ENCODE data around the gene FBXL4.

FBXL4 gene

DNA sequence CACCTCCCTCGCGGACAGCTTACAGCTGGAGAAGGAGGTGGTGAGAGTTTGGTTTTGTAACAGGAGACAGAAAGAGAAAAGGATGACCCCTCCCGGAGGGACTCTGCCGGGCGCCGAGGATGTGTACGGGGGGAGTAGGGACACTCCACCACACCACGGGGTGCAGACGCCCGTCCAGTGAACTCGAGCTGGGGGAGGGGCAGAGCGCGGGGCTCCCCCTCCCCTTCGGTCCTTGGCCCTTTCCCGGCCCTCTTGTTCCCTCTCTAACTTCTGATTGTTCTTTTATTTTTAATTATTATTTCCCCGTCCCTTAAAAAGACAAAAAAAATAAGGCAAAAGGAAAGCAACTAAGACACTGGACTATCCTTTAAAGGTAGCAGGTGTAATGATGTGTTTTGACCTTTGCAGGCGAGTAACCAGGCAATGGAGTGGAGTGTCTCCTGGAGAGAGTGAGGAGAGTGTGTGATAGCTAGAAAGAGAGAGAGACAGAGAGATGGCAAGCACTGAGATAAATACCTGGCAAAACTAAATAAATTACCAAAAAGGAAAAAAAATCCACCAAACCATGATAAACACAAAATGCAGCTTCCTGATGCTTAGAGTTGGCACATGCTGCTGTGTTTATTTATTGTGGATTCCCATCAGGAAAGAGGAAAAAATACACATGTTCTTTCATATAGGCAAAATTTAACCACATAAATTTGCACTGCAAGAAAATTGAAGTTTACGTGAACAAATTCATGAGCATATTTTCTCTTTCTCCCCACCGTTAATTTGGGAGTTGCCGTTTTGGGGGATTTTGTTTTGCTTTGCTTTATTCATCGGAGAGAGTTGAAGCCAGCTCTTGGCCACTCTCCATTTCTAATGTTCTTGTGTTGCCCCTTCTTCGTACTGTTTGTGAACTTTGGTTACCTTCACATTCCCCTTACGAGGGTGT is 111.5 kb downstream of the FBXL4 start:
- H3K4me2 ChIP-seq = peak overlapping the region in 3 of 11 experiments; percentile 93 to 94 (median 94); a peak in 3 of 22 replicates
- peaks cover 0 to 20% (median 7%) of the 10 kb centered on the region in 11 experiments; a peak in 13 of 22 replicates for H3K9me3 ChIP-seq (replicated peaks in 1 of 11)
- H4K20me1 ChIP-seq = peaks cover 0 to 93% (median 78%) of the 10 kb centered on the region in 11 experiments; a peak in 20 of 22 replicates
- peaks cover 99 to 100% (median 100%) of the 10 kb centered on the region in 11 experiments for H3K27me3 ChIP-seq
- H3K36me3 ChIP-seq = no peaks in the 10 kb centered on the region
- no peak for TF ChIP-seq Cebpa-rat (IDR thresholded peaks at IDR 0.05)
- H3K27ac ChIP-seq = no peak overlapping the region
- no peak overlapping the region for H3K9ac ChIP-seq
- H3K4me3 ChIP-seq = peak overlapping the region in 2 of 10 experiments; percentile 21 to 69; a peak in 1 of 20 replicates
- peaks cover 16 to 31% (median 25%) of the 10 kb centered on the region in 10 experiments for H3K4me1 ChIP-seq

DNA sequence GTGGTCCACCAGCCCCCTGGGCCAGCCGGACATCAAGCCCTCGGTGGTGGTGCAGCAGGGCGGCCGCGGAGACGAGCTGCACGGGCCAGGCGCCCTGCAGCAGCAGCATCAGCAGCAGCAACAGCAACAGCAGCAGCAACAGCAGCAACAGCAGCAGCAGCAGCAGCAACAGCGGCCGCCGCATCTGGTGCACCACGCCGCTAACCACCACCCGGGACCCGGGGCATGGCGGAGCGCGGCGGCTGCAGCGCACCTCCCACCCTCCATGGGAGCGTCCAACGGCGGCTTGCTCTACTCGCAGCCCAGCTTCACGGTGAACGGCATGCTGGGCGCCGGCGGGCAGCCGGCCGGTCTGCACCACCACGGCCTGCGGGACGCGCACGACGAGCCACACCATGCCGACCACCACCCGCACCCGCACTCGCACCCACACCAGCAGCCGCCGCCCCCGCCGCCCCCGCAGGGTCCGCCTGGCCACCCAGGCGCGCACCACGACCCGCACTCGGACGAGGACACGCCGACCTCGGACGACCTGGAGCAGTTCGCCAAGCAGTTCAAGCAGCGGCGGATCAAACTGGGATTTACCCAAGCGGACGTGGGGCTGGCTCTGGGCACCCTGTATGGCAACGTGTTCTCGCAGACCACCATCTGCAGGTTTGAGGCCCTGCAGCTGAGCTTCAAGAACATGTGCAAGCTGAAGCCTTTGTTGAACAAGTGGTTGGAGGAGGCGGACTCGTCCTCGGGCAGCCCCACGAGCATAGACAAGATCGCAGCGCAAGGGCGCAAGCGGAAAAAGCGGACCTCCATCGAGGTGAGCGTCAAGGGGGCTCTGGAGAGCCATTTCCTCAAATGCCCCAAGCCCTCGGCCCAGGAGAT is 112.4 kb downstream of the FBXL4 start:
- H3K4me2 ChIP-seq = peak overlapping the region; percentile 36 to 96 (median 93); a peak in 21 of 22 replicates
- no peaks in the 10 kb centered on the region for H3K36me3 ChIP-seq
- H3K4me1 ChIP-seq = peaks cover 16 to 31% (median 25%) of the 10 kb centered on the region in 10 experiments
- no peak overlapping the region for H3K9ac ChIP-seq
- no peak overlapping the region for H3K27ac ChIP-seq
- H4K20me1 ChIP-seq = peaks cover 0 to 93% (median 78%) of the 10 kb centered on the region in 11 experiments; a peak in 20 of 22 replicates
- peaks cover 0 to 25% (median 10%) of the 10 kb centered on the region in 11 experiments; a peak in 13 of 22 replicates for H3K9me3 ChIP-seq (replicated peaks in 1 of 11)
- H3K27me3 ChIP-seq = peaks cover 99 to 100% (median 100%) of the 10 kb centered on the region in 11 experiments
- peak overlapping the region in 9 of 10 experiments; percentile 6 to 69 (median 32); a peak in 11 of 20 replicates for H3K4me3 ChIP-seq
- no peak for TF ChIP-seq Cebpa-rat (IDR thresholded peaks at IDR 0.05)

DNA sequence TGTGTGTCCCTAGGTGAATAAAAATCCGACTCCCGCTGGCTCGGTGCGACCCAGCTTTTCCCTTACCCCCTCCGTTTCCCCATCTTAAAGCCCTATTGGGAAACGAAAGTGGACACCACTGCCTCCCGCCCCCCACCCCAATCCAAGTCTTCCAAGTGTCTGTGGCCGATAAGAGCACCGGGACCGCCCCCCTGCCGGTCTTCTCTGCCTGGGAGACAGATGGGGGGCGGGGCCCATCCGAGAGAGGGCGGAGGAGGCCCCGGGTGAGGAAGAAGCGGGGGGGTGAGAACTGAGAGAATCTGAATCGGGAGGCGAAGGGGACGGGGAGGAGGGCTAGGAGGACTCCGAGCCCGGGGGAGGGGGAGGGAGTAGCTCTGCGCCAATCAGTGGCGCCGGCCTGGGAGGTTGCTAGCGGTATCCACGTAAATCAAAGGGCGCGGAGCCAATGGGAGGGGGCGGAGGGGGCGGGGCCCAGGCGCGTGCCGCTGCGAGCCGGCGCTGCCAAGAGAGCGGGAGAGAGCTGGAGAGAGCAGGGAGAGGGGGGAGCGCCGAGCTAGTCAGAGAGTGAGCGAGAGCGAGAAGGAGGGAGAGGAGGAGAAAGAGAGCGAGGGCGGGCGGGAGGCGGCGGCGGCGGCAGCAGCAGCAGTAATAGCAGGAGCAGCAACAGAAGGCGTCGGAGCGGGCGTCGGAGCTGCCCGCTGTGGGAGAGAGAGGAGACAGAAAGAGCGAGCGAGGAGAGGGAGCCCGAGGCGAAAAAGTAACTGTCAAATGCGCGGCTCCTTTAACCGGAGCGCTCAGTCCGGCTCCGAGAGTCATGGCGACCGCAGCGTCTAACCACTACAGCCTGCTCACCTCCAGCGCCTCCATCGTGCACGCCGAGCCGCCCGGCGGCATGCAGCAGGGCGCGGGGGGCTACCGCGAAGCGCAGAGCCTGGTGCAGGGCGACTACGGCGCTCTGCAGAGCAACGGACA is 113.4 kb downstream of the FBXL4 start, which contains the start of gene POU3F2:
TSS of gene POU3F2 (plus strand) at position 515 of the 972 bp plus-strand sequence. CDS start at position 815, 300 bp downstream.
- H3K27me3 ChIP-seq = peaks cover 99 to 100% (median 100%) of the 10 kb centered on the region in 11 experiments
- H3K4me1 ChIP-seq = peaks cover 16 to 31% (median 25%) of the 10 kb centered on the region in 10 experiments
- peaks cover 0 to 25% (median 10%) of the 10 kb centered on the region in 11 experiments; a peak in 13 of 22 replicates for H3K9me3 ChIP-seq (replicated peaks in 1 of 11)
- peak within 1 kb of the TSS; percentile 76 to 96 (median 93) for H3K4me2 ChIP-seq
- peak within 1 kb of the TSS in 1 of 11 experiments; percentile 21; a peak in 3 of 22 replicates for H3K9ac ChIP-seq
- no peaks in the 10 kb centered on the region for H3K36me3 ChIP-seq
- TF ChIP-seq Cebpa-rat (IDR thresholded peaks at IDR 0.05) = no peak
- no peak within 1 kb of the TSS for H3K27ac ChIP-seq
- H3K4me3 ChIP-seq = peak within 1 kb of the TSS; percentile 51 to 69 (median 60)
- peaks cover 0 to 93% (median 75%) of the 10 kb centered on the region in 11 experiments; a peak in 20 of 22 replicates for H4K20me1 ChIP-seq

DNA sequence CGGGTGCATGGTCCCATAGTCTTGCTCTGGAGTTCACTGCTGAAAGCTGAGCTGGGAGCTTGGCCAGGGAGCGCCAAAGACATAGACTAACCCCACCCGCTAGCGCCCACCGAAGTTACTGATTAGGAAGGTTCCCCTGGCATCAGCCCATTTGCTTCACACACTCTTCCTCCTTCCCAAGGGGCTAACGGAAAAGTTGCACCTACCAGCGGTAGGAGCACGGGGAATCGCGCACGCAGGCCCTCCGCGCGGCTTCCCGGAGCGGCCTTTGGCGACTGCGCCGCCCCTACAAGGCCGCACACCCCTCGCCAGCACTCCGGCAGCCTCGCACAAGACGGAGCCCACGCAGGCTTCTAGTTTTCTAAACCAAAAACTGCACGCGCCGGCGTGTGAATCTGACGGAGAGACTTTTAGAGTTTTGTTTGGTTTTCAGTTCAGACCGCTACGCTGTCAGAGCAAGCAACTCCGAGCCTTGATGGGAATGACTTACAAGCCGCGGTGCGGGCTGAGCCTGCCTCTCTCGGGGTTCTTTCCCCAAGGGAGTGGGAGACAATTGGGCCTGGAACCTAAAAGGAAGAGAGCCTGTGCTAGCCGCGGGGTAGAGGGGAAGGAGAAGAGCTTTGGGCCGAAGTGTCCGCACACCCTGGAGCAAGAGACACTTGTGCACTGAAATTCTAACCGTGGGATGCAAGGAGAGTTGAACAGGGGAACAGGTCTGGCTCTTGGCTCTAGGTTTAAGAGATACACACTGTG is 114.3 kb downstream of the FBXL4 start:
- peaks cover 16 to 31% (median 25%) of the 10 kb centered on the region in 10 experiments for H3K4me1 ChIP-seq
- H3K4me2 ChIP-seq = peak overlapping the region; percentile 76 to 96 (median 93)
- no peak for TF ChIP-seq Cebpa-rat (IDR thresholded peaks at IDR 0.05)
- no peak overlapping the region; a peak in 1 of 22 replicates for H3K9ac ChIP-seq
- peaks cover 0 to 92% (median 70%) of the 10 kb centered on the region in 11 experiments; a peak in 20 of 22 replicates for H4K20me1 ChIP-seq
- H3K36me3 ChIP-seq = no peaks in the 10 kb centered on the region
- peak overlapping the region; percentile 51 to 69 (median 60) for H3K4me3 ChIP-seq
- no peak overlapping the region for H3K27ac ChIP-seq
- H3K9me3 ChIP-seq (replicated peaks in 1 of 11) = peaks cover 0 to 25% (median 10%) of the 10 kb centered on the region in 11 experiments; a peak in 13 of 22 replicates
- H3K27me3 ChIP-seq = peaks cover 99 to 100% (median 100%) of the 10 kb centered on the region in 11 experiments

DNA sequence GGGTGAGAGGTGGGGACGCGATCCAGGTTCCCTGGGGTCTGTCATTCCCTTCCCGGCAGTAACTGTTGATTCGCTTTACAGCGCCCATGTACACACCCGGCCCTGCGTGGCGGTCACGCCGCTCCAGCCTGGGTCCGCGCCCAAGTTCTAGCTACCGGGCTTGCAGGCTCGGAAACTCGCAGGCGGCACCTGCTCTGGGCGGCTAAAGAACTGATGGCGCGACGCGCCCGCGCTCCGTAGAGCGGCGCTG is 114.8 kb downstream of the FBXL4 start:
- H3K4me2 ChIP-seq = peak overlapping the region; percentile 76 to 96 (median 93)
- peaks cover 99 to 100% (median 100%) of the 10 kb centered on the region in 11 experiments for H3K27me3 ChIP-seq
- H3K4me3 ChIP-seq = peak overlapping the region in 8 of 10 experiments; percentile 57 to 69 (median 60); a peak in 13 of 20 replicates
- H3K4me1 ChIP-seq = peaks cover 16 to 31% (median 25%) of the 10 kb centered on the region in 10 experiments
- H3K9ac ChIP-seq = no peak overlapping the region
- peaks cover 0 to 25% (median 10%) of the 10 kb centered on the region in 11 experiments; a peak in 13 of 22 replicates for H3K9me3 ChIP-seq (replicated peaks in 1 of 11)
- no peak for TF ChIP-seq Cebpa-rat (IDR thresholded peaks at IDR 0.05)
- no peaks in the 10 kb centered on the region for H3K36me3 ChIP-seq
- H3K27ac ChIP-seq = no peak overlapping the region
- peaks cover 0 to 92% (median 67%) of the 10 kb centered on the region in 11 experiments; a peak in 20 of 22 replicates for H4K20me1 ChIP-seq

DNA sequence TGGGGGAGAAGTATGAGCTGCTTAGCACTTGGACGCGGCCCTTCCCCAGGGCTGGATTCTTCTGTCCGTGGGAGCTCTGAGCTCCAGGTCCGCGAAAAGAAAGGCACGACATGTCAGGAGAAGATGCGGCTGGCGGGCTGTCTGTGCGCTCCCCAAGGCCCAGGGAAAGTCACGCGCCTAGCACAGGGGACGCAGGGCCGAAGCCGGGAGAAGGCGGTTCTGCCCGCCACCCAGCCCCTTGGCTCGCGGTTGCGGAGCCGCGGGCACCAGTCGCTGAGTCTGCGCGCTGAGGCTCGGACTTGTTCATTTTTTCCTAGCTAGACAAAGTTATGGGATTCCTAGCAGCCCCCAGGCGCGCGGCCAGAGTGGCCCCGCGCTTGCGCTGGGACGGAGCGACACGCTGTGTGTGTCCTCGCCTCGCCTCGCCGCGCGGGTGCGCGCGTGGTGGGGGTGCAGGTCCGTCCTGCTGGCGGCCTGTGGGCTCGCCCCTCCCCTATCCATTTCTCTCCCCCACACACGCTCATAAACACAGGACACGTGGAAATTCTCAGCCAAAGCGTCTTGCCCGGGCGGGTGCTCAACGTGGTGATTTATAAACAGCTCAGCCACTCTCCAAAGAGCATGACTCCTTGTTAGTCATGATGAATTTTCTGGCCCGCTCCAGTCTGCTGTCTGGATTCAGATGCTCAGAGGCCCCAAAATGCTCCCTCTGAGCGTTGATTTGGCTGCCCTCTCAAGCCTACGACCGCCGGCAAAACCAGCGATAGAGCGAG is 115.3 kb downstream of the FBXL4 start:
- no peak overlapping the region for H3K27ac ChIP-seq
- peaks cover 16 to 31% (median 25%) of the 10 kb centered on the region in 10 experiments for H3K4me1 ChIP-seq
- no peak for TF ChIP-seq Cebpa-rat (IDR thresholded peaks at IDR 0.05)
- H3K9me3 ChIP-seq (replicated peaks in 1 of 11) = peaks cover 0 to 29% (median 10%) of the 10 kb centered on the region in 11 experiments; a peak in 14 of 22 replicates
- peak overlapping the region; percentile 76 to 96 (median 93); a peak in 18 of 22 replicates for H3K4me2 ChIP-seq
- peaks cover 99 to 100% (median 100%) of the 10 kb centered on the region in 11 experiments for H3K27me3 ChIP-seq
- H3K36me3 ChIP-seq = no peaks in the 10 kb centered on the region
- peaks cover 0 to 92% (median 66%) of the 10 kb centered on the region in 11 experiments; a peak in 20 of 22 replicates for H4K20me1 ChIP-seq
- H3K9ac ChIP-seq = no peak overlapping the region
- peak overlapping the region in 6 of 10 experiments; percentile 57 to 69 (median 62); a peak in 6 of 20 replicates for H3K4me3 ChIP-seq

Measured in BLaER1 treated with 17β-estradiol and CSF1 and Interleukin-3, amounts not matched to agents 10 nM and 100 nM (cell line).